Activated CD4-positive, alpha-beta memory T cell treated with anti-CD3 and anti-CD28 coated beads for 36 hours (primary cell): ENCODE results near the gene ATP6V1G2. TPM values are rescaled to one million over a fixed set of nuclear protein-coding genes. Genes with fewer than 3 reads are reported as not detected.
"Not testable (repeated sequence)": the region's sequence is repeated elsewhere in the genome, so short reads cannot be mapped to it uniquely, and the experiment has no call there.

Source experiments
- CTCF ChIA-PET: fragments of 350-600 bp; sonication (Branson Sonifier 250); formaldehyde crosslinking; loops from one replicate; lab custom pipeline; 2021; ENCODE audit warnings: antibody characterized with exemption, inconsistent platforms; lab: Charles Lee
- POLR2A ChIA-PET: fragments of 350-600 bp; sonication (Branson Sonifier 250); formaldehyde crosslinking; loops from one replicate; lab custom pipeline; 2021; ENCODE audit warnings: antibody characterized with exemption; lab: Charles Lee
- DNase-seq: peaks from one replicate; pipeline ENCODE4 v3.0.0-alpha.2; 2020
- H3K27ac Mint-ChIP-seq: one replicate; pipeline ENCODE4 v1.8.0; 2021; ENCODE audit warnings: mixed read lengths
- H3K27me3 Mint-ChIP-seq: one replicate; pipeline ENCODE4 v1.8.0; 2021; ENCODE audit warnings: mixed read lengths
- H3K36me3 Mint-ChIP-seq: one replicate; pipeline ENCODE4 v1.8.0; 2021; ENCODE audit warnings: mixed read lengths
- H3K4me1 Mint-ChIP-seq: one replicate; pipeline ENCODE4 v1.8.0; 2021; ENCODE audit warnings: low read depth, mixed read lengths
- H3K4me3 Mint-ChIP-seq: one replicate; pipeline ENCODE4 v1.8.0; 2021; ENCODE audit warnings: mild to moderate bottlenecking, mixed read lengths
- H3K9me3 Mint-ChIP-seq: one replicate; pipeline ENCODE4 v1.8.0; 2021; ENCODE audit warnings: mixed read lengths
- intact Hi-C: fragments of 100-400 bp; cut with micrococcal nuclease; formaldehyde crosslinking; loops from one replicate; pipeline ENCODE4 v1.15.1; 2023
- total RNA-seq, 2 experiments: library from RNA; stranded (reverse); gene quantifications; one replicate each; pipeline ENCODE4 v1.2.3, GENCODE V29; 2021

ATP6V1G2 gene
- total RNA-seq, 2 experiments from 2014 or later: 1.4 to 1.6 TPM

- ChIA-PET CTCF (interaction anchor here (0.8 kb wide), 1 partner anchor 34 kb away, joined by 3 read pairs; no protein-coding TSS in a partner anchor), POLR2A (interaction anchor here (1.0 to 2.5 kb wide), 2 partner anchors 13 to 94 kb away, joined by 4 to 10 read pairs; partner anchors contain the start of gene DDX39B)
- intact Hi-C loops: no loop called here
- Mint-ChIP-seq H3K27ac (no peak within 1 kb of the TSS), H3K4me3 (no peak within 1 kb of the TSS), H3K9me3 (no peaks in the 10 kb centered on the region), H3K4me1 (peaks cover 17% of the 10 kb centered on the region), H3K27me3 (no peaks in the 10 kb centered on the region), H3K36me3 (peaks cover 39% of the 10 kb centered on the region)
- no peak for DNase-seq
These were observed 17.5 kb downstream of the ATP6V1G2 start, which contains the start of gene MCCD1 for GRCh38 chr6:31528821-31529328. Gene MCCD1, plus strand, starts transcription at chr6:31528962. Its CDS starts 53 bp downstream, at chr6:31529015.

GRCh38 chr6:31528307-31528777 lies 18.1 kb downstream of the ATP6V1G2 start:
- ChIA-PET POLR2A (interaction anchor here (1.0 to 2.5 kb wide), 2 partner anchors 13 to 94 kb away, joined by 4 to 10 read pairs; partner anchors contain the start of gene DDX39B), CTCF (no interaction called here)

GRCh38 chr6:31525932-31526591 lies 20.3 kb downstream of the ATP6V1G2 start:
- no peak for DNase-seq
- intact Hi-C loops: no loop called here
- Mint-ChIP-seq H3K36me3 (peaks cover 16% of the 10 kb centered on the region), H3K4me3 (no peak overlapping the region), H3K9me3 (no peaks in the 10 kb centered on the region), H3K4me1 (peaks cover 3% of the 10 kb centered on the region), H3K27ac (no peak overlapping the region), H3K27me3 (no peaks in the 10 kb centered on the region)
- CTCF ChIA-PET: no interaction called here
- POLR2A ChIA-PET: interaction anchor here (0.6 to 0.7 kb wide), 2 partner anchors 10 to 1803 kb away, joined by 3 read pairs; a partner anchor contains a TSS

More at GRCh38 chr6:31528307-31528777, 18.1 kb downstream of the ATP6V1G2 start:
- Mint-ChIP-seq H3K27me3 (no peaks in the 10 kb centered on the region), H3K4me1 (peaks cover 12% of the 10 kb centered on the region), H3K36me3 (peaks cover 34% of the 10 kb centered on the region), H3K4me3 (no peak overlapping the region), H3K27ac (no peak overlapping the region), H3K9me3 (no peaks in the 10 kb centered on the region)
- no peak for DNase-seq
- intact Hi-C loops: no loop called here

GRCh38 chr6:31525553-31525931 lies 20.9 kb downstream of the ATP6V1G2 start:
- ChIA-PET CTCF (interaction anchor here (0.6 to 1.3 kb wide), 2 partner anchors 72 to 456 kb away, joined by 4 read pairs; no protein-coding TSS in a partner anchor), POLR2A (interaction anchor here (0.6 to 0.7 kb wide), 2 partner anchors 10 to 1804 kb away, joined by 3 read pairs; a partner anchor contains a TSS)
- Mint-ChIP-seq H3K4me1 (peaks cover 3% of the 10 kb centered on the region), H3K27ac (no peak overlapping the region), H3K9me3 (no peaks in the 10 kb centered on the region), H3K27me3 (no peaks in the 10 kb centered on the region), H3K36me3 (peaks cover 11% of the 10 kb centered on the region), H3K4me3 (no peak overlapping the region)
- DNase-seq: no peak
- intact Hi-C loops: no loop called here

GRCh38 chr6:31521835-31522234 lies 24.6 kb downstream of the ATP6V1G2 start:
- H3K9me3 Mint-ChIP-seq: no peaks in the 10 kb centered on the region
- H3K4me1 Mint-ChIP-seq: peaks cover 3% of the 10 kb centered on the region
- H3K36me3 Mint-ChIP-seq: no peaks in the 10 kb centered on the region
- ChIA-PET POLR2A (no interaction called here), CTCF (no interaction called here)
- H3K27ac Mint-ChIP-seq: no peak overlapping the region
- H3K4me3 Mint-ChIP-seq: no peak overlapping the region
- intact Hi-C loops: no loop called here
- no peak for DNase-seq
- no peaks in the 10 kb centered on the region for H3K27me3 Mint-ChIP-seq

- H3K36me3 Mint-ChIP-seq: peaks cover 12% of the 10 kb centered on the region
- H3K4me3 Mint-ChIP-seq: no peak overlapping the region
- CTCF ChIA-PET: no interaction called here
- H3K9me3 Mint-ChIP-seq: no peaks in the 10 kb centered on the region
- no peaks in the 10 kb centered on the region for H3K4me1 Mint-ChIP-seq
- POLR2A ChIA-PET: no interaction called here
- intact Hi-C loops: no loop called here
- no peak overlapping the region for H3K27ac Mint-ChIP-seq
- no peaks in the 10 kb centered on the region for H3K27me3 Mint-ChIP-seq
- DNase-seq: no peak
These were observed 32.8 kb downstream of the ATP6V1G2 start for GRCh38 chr6:31513456-31514165.

- no peak for DNase-seq
- Mint-ChIP-seq H3K27me3 (no peaks in the 10 kb centered on the region), H3K27ac (no peak overlapping the region), H3K36me3 (peaks cover 31% of the 10 kb centered on the region), H3K9me3 (no peaks in the 10 kb centered on the region), H3K4me1 (peaks cover 2% of the 10 kb centered on the region), H3K4me3 (no peak overlapping the region)
- ChIA-PET CTCF (no interaction called here), POLR2A (no interaction called here)
- intact Hi-C loops: no loop called here
These were observed 36.4 kb downstream of the ATP6V1G2 start for GRCh38 chr6:31510007-31510406.

GRCh38 chr6:31509036-31509435 lies 37.4 kb downstream of the ATP6V1G2 start:
- POLR2A ChIA-PET, DNase-seq, H3K9me3 Mint-ChIP-seq, H3K27me3 Mint-ChIP-seq, CTCF ChIA-PET, H3K4me3 Mint-ChIP-seq, H3K4me1 Mint-ChIP-seq, H3K27ac Mint-ChIP-seq, intact Hi-C loops: not testable (repeated sequence)
- H3K36me3 Mint-ChIP-seq: peaks cover 34% of the 10 kb centered on the region

GRCh38 chr6:31502586-31502985 lies 43.8 kb downstream of the ATP6V1G2 start:
- H3K36me3 Mint-ChIP-seq: peaks cover 17% of the 10 kb centered on the region
- DNase-seq: no peak
- ChIA-PET POLR2A (no interaction called here), CTCF (interaction anchor here (0.6 to 1.3 kb wide), 3 partner anchors 9 to 49 kb away, joined by 3 read pairs; no protein-coding TSS in a partner anchor)
- H3K4me1 Mint-ChIP-seq: peaks cover 51% of the 10 kb centered on the region
- H3K27me3 Mint-ChIP-seq: no peaks in the 10 kb centered on the region
- intact Hi-C loops: no loop called here
- H3K27ac Mint-ChIP-seq: no peak overlapping the region
- H3K4me3 Mint-ChIP-seq: no peak overlapping the region
- no peaks in the 10 kb centered on the region for H3K9me3 Mint-ChIP-seq

GRCh38 chr6:31499648-31500047 lies 46.8 kb downstream of the ATP6V1G2 start:
- POLR2A ChIA-PET, H3K36me3 Mint-ChIP-seq, DNase-seq, H3K27me3 Mint-ChIP-seq, H3K9me3 Mint-ChIP-seq, CTCF ChIA-PET, H3K27ac Mint-ChIP-seq: not testable (repeated sequence)
- Mint-ChIP-seq H3K4me1 (peaks cover 65% of the 10 kb centered on the region), H3K4me3 (peak overlapping the region; percentile 85)
- intact Hi-C loops: loop anchor here (5.0 to 10.0 kb wide), 2 partner anchors 295 to 882 kb away; partner anchors contain the start of genes MRPS18B and PPP1R10

- Mint-ChIP-seq H3K27ac (peak overlapping the region; percentile 18), H3K36me3 (peaks cover 2% of the 10 kb centered on the region), H3K9me3 (no peaks in the 10 kb centered on the region), H3K27me3 (no peaks in the 10 kb centered on the region), H3K4me3 (peak overlapping the region; percentile 85), H3K4me1 (peaks cover 62% of the 10 kb centered on the region)
- DNase-seq: no peak
- ChIA-PET CTCF (interaction anchor here (7.0 kb wide), 1 partner anchor 99 kb away, joined by 49 read pairs; no protein-coding TSS in a partner anchor), POLR2A (interaction anchor here (2.9 kb wide), 1 partner anchor 42 kb away, joined by 17 read pairs; the partner anchor contains the start of gene DDX39B)
- intact Hi-C loops: loop anchor here (5.0 to 10.0 kb wide), 2 partner anchors 294 to 881 kb away; partner anchors contain the start of genes MRPS18B and PPP1R10
These were observed 47.7 kb downstream of the ATP6V1G2 start for GRCh38 chr6:31498748-31499147.
